Activated CD4-positive, alpha-beta T cell treated with anti-CD3 and anti-CD28 coated beads, Interleukin-2, amount 10 ng/mL, durations not matched to agents 7 days and 5 days (primary cell): ENCODE data around the gene CHRM3. TPM values are rescaled to one million over a fixed set of nuclear protein-coding genes. Genes with fewer than 3 reads are reported as not detected.
"Not testable (repeated sequence)": the region's sequence is repeated elsewhere in the genome, so short reads cannot be mapped to it uniquely, and the experiment has no call there.

Experiments used
- CTCF ChIA-PET: fragments of 350-600 bp; sonication (Branson Sonifier 250); formaldehyde crosslinking; loops from one replicate; lab custom pipeline; 2021; ENCODE audit warnings: antibody characterized with exemption; lab: Charles Lee
- POLR2A ChIA-PET: fragments of 350-600 bp; sonication (Branson Sonifier 250); formaldehyde crosslinking; loops from one replicate; lab custom pipeline; 2021; ENCODE audit warnings: antibody characterized with exemption; lab: Charles Lee
- DNase-seq: peaks from one replicate; pipeline ENCODE4 v3.0.0-alpha.2; 2020
- H3K27ac Mint-ChIP-seq: one replicate; pipeline ENCODE4 v1.8.0; 2021; ENCODE audit warnings: mild to moderate bottlenecking, moderate library complexity, mixed read lengths
- H3K27me3 Mint-ChIP-seq: one replicate; pipeline ENCODE4 v1.8.0; 2021; ENCODE audit warnings: mixed read lengths
- H3K36me3 Mint-ChIP-seq: one replicate; pipeline ENCODE4 v1.8.0; 2021; ENCODE audit warnings: low read depth, mixed read lengths
- H3K4me1 Mint-ChIP-seq: one replicate; pipeline ENCODE4 v1.8.0; 2021; ENCODE audit warnings: mixed read lengths
- H3K4me3 Mint-ChIP-seq: one replicate; pipeline ENCODE4 v1.8.0; 2021; ENCODE audit warnings: mild to moderate bottlenecking, moderate library complexity, mixed read lengths
- H3K9me3 Mint-ChIP-seq: one replicate; pipeline ENCODE4 v1.8.0; 2021; ENCODE audit warnings: mixed read lengths
- total RNA-seq, 2 experiments: library from RNA; stranded (reverse); gene quantifications; one replicate each; pipeline ENCODE4 v1.2.3, GENCODE V29; 2021

Gene CHRM3
- total RNA-seq, 2 experiments from 2014 or later: 0.05 to 0.27 TPM

GRCh38 chr1:239370869-239371268, 15.5 kb upstream of the CHRM3 start:
- not testable (repeated sequence) for H3K27ac Mint-ChIP-seq, DNase-seq, H3K36me3 Mint-ChIP-seq, H3K27me3 Mint-ChIP-seq, H3K9me3 Mint-ChIP-seq, H3K4me1 Mint-ChIP-seq, H3K4me3 Mint-ChIP-seq
- ChIA-PET CTCF (interaction anchor here (1.3 kb wide), 1 partner anchor 28 kb away, joined by 3 read pairs; no protein-coding TSS in a partner anchor), POLR2A (interaction anchor here (0.6 kb wide), 1 partner anchor 541 kb away, joined by 3 read pairs; no protein-coding TSS in a partner anchor)

DNA sequence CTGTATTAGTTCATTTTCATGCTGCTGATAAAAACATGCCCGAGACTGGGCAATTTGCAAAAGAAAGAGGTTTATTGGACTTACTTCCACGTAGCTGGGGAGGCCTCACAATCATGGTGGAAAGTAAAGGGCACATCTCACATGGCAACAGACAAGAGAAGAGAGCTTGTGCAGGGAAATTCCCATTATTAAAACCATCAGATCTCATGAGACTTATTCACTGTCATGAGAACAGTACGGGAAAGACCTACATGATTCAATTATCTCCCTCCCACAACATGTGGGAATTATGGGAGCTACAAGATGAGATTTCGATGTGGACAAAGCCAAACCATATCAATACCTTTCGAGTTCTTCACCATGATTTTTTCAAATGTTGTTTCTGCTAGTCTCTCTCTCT, 3.7 kb upstream of the CHRM3 start:
- peaks cover 50% of the 10 kb centered on the region for H3K27me3 Mint-ChIP-seq
- H3K4me3 Mint-ChIP-seq: no peak overlapping the region
- H3K27ac Mint-ChIP-seq: no peak overlapping the region
- no peak for DNase-seq
- H3K4me1 Mint-ChIP-seq: peaks cover 19% of the 10 kb centered on the region
- CTCF ChIA-PET: interaction anchor here (0.6 kb wide), 1 partner anchor 29 kb away, joined by 3 read pairs; no protein-coding TSS in a partner anchor
- no peaks in the 10 kb centered on the region for H3K36me3 Mint-ChIP-seq
- H3K9me3 Mint-ChIP-seq: no peaks in the 10 kb centered on the region
- POLR2A ChIA-PET: no interaction called here

DNA sequence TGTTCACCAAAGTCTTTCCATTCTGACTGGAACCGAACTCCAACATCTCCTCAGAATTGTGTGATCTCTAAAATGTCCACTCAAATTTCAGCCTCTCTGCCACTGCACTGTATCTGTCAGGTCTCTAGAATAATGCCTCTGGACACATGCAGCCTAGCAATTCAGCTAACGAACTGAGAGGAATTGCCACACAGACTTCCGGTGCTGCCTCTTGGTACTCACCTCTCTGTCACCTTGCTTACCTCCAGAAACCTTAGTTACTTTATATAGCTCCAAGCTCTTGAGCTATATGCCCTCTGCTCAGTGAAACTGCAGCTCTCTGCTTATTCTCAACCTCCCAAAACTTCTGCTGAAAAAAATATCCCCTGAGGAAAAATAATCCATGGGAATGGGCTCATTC, 2.7 kb upstream of the CHRM3 start:
- Mint-ChIP-seq H3K27ac (no peak overlapping the region), H3K27me3 (peaks cover 60% of the 10 kb centered on the region), H3K4me3 (no peak overlapping the region), H3K4me1 (peaks cover 25% of the 10 kb centered on the region), H3K9me3 (no peaks in the 10 kb centered on the region), H3K36me3 (no peaks in the 10 kb centered on the region)
- DNase-seq: no peak
- ChIA-PET POLR2A (no interaction called here), CTCF (interaction anchor here (0.8 kb wide), 1 partner anchor 551 kb away, joined by 3 read pairs; no protein-coding TSS in a partner anchor)

- H3K36me3 Mint-ChIP-seq: no peaks in the 10 kb centered on the region
These were observed 1.2 kb downstream of the CHRM3 start for GRCh38 chr1:239387304-239388158.

DNA sequence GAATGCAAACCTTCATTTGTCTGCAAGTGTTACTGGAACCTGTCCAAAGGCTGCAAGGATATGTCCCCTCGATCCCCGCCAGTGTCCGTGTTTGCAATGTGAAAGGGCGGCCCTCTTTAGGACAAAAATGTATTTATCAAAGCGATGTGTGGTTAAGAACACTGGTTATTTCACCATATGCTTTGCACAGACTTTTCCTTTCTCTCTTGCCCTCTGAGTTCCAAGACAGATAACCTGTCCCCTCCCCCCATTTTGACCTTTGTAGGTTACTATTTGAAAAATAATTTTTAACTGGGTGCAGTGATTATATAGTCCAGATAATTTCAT, 1.8 kb downstream of the CHRM3 start:
- no peak for DNase-seq
- Mint-ChIP-seq H3K9me3 (peaks cover 3% of the 10 kb centered on the region), H3K4me3 (peak overlapping the region; percentile 69), H3K27ac (no peak overlapping the region), H3K36me3 (no peaks in the 10 kb centered on the region), H3K27me3 (peaks cover 67% of the 10 kb centered on the region), H3K4me1 (peaks cover 29% of the 10 kb centered on the region)
- POLR2A ChIA-PET: no interaction called here
- CTCF ChIA-PET: no interaction called here

More at GRCh38 chr1:239387304-239388158, 1.2 kb downstream of the CHRM3 start:
- H3K27ac Mint-ChIP-seq: peak overlapping the region; percentile 62
- ChIA-PET CTCF (no interaction called here), POLR2A (no interaction called here)
- no peak for DNase-seq
- H3K4me1 Mint-ChIP-seq: peaks cover 29% of the 10 kb centered on the region
- H3K27me3 Mint-ChIP-seq: peaks cover 72% of the 10 kb centered on the region
- peaks cover 3% of the 10 kb centered on the region for H3K9me3 Mint-ChIP-seq
- H3K4me3 Mint-ChIP-seq: peak overlapping the region; percentile 69

DNA sequence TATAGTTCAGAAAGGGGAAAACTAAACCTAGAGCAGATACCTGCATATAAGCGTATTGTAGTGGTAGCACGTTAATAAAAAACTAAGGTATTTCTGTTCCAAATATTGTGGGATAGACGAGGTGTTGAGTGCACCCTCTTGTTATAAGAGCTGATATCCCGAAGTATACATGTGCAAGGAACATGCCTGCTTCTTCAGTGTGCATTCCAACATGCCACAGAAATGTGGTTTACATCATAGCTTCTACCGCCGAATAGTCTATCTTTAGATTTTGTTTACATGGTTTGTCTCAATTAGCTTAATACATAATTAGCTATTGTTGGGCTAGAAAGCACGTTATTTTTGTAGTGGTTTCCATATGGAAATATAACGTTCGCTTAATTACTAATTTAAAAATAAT, 2.2 kb downstream of the CHRM3 start:
- DNase-seq: no peak
- Mint-ChIP-seq H3K4me3 (no peak overlapping the region), H3K27me3 (peaks cover 66% of the 10 kb centered on the region), H3K27ac (no peak overlapping the region), H3K9me3 (peaks cover 3% of the 10 kb centered on the region), H3K36me3 (no peaks in the 10 kb centered on the region), H3K4me1 (peaks cover 29% of the 10 kb centered on the region)
- CTCF ChIA-PET: no interaction called here
- POLR2A ChIA-PET: no interaction called here

- H3K4me3 Mint-ChIP-seq: no peak overlapping the region
- ChIA-PET POLR2A (no interaction called here), CTCF (no interaction called here)
- peaks cover 3% of the 10 kb centered on the region for H3K9me3 Mint-ChIP-seq
- no peaks in the 10 kb centered on the region for H3K36me3 Mint-ChIP-seq
- no peak overlapping the region for H3K27ac Mint-ChIP-seq
- H3K4me1 Mint-ChIP-seq: peaks cover 29% of the 10 kb centered on the region
- no peak for DNase-seq
- H3K27me3 Mint-ChIP-seq: peaks cover 57% of the 10 kb centered on the region
These were observed 3.3 kb downstream of the CHRM3 start for GRCh38 chr1:239389703-239390102.

DNA sequence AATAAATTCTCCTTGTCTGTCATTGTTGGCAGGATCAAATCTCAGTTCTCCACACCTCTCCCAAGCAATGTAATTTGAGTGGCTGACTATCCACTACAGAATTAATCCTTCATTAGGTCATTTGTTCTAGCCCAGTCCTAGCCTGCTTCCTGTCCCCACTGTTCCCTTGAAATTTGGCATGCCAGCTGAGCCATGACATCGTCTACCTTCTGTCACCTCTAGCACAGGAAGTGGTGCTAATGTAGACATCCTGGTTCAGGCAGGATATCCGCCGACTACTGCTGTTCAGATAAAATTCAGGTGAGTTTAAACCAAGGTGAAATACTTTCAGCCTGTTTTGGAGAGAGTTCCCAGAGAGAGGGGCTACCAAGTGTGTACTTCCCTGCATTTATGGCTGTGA, 5.9 kb downstream of the CHRM3 start:
- CTCF ChIA-PET: no interaction called here
- H3K27ac Mint-ChIP-seq: no peak overlapping the region
- peaks cover 50% of the 10 kb centered on the region for H3K27me3 Mint-ChIP-seq
- peaks cover 3% of the 10 kb centered on the region for H3K9me3 Mint-ChIP-seq
- H3K36me3 Mint-ChIP-seq: no peaks in the 10 kb centered on the region
- POLR2A ChIA-PET: no interaction called here
- no peak overlapping the region for H3K4me3 Mint-ChIP-seq
- DNase-seq: no peak
- H3K4me1 Mint-ChIP-seq: peaks cover 14% of the 10 kb centered on the region

DNA sequence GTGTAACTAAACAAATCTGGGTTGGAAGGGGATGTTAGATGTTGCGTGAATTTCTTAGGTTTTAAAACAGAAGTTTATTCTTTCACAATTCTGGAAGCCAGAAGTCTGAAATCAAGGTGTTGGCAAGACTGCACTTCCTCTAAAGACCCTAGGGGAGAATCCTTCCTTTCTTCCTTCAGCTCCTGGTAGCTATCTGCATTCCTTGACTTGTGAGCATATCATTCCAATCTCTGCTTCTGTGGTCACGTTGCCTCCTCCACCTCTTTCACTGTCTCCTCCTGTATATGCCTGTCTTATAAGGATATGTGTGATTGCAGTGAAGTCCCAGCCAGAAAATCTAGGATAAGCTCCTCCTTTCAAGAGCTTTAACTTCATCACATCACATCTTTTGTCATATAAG, 7.7 kb downstream of the CHRM3 start:
- Mint-ChIP-seq H3K27ac (no peak overlapping the region), H3K27me3 (peaks cover 32% of the 10 kb centered on the region), H3K9me3 (peaks cover 3% of the 10 kb centered on the region), H3K4me3 (no peak overlapping the region), H3K36me3 (no peaks in the 10 kb centered on the region), H3K4me1 (peaks cover 5% of the 10 kb centered on the region)
- ChIA-PET CTCF (no interaction called here), POLR2A (no interaction called here)
- no peak for DNase-seq

DNA sequence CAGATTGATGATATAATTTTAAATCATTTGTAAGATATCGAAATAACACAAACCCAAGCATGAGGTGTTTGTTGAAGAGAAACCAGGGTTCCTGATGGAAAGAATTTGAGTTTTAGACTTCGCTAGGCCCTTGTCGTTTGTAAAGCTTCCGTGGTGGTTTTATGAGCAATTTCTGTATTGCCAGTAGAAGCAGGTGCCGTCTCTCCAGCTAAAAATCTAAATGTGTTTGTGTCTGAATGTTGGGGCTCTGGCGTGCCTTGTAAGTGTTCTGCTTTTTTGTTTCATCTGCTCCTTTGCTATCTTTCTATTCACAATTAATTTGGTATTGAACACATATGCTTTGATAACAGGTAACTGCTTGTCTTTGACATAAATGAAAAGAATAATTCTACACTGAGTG, 27.5 kb downstream of the CHRM3 start:
- Mint-ChIP-seq H3K9me3 (no peaks in the 10 kb centered on the region), H3K27ac (no peak overlapping the region), H3K27me3 (no peaks in the 10 kb centered on the region), H3K4me1 (no peaks in the 10 kb centered on the region), H3K4me3 (no peak overlapping the region), H3K36me3 (peaks cover 2% of the 10 kb centered on the region)
- ChIA-PET POLR2A (no interaction called here), CTCF (no interaction called here)
- no peak for DNase-seq

DNA sequence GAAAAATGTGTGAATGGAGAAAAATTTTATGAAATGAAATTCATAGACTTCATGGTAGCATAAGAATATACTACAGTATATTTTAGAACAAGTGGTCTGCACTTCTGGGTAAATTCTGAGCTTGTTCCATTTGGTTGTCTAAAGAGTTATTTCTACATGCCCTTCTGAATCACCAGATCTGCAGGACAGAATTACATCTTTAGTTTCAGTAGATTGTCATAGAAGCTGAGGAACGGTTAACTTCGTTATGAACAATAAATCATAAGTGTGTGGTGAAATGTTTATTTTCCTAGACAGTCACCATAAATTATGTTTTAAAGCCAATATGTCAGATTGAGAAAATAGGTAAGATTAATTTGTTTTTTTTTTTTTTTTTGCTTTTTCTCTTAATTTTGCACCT, 30.9 kb downstream of the CHRM3 start:
- DNase-seq: no peak
- CTCF ChIA-PET: no interaction called here
- Mint-ChIP-seq H3K4me3 (no peak overlapping the region), H3K27me3 (no peaks in the 10 kb centered on the region), H3K27ac (no peak overlapping the region), H3K9me3 (no peaks in the 10 kb centered on the region), H3K36me3 (peaks cover 1% of the 10 kb centered on the region), H3K4me1 (no peaks in the 10 kb centered on the region)
- POLR2A ChIA-PET: no interaction called here

DNA sequence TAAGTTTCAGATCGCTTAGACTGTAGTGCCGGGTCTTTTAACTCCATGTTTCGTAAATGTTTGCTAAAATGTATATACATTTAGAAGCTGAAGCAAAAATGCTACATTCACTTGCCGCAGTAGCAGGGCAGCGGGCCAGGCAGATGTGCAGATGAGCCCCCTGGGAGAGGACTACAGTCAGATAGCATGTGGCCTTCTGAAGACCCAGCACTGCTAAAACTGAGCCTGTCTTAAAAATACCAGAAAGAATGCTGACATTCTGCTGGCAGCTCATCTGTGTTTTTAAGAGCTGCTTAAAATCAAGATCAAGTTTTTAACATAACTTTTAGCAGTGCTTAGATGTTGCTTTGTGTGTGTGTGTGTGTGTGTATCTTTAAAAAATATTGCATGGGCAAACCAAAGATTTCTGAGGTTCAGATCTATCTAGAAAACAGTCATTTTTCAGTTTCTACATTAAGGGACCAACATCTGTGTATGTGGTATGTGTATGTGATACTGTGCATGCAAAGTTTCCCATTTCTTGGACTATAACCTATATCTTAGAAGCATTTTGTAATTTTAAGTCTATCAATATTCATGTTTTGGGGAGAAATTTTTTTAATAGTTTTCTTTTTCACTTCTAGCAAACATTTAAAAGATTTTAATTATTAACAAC, 31.7 kb downstream of the CHRM3 start:
- Mint-ChIP-seq H3K27ac (no peak overlapping the region), H3K36me3 (no peaks in the 10 kb centered on the region), H3K9me3 (no peaks in the 10 kb centered on the region), H3K4me3 (no peak overlapping the region), H3K27me3 (no peaks in the 10 kb centered on the region), H3K4me1 (no peaks in the 10 kb centered on the region)
- no peak for DNase-seq
- CTCF ChIA-PET: interaction anchor here (0.5 kb wide), 1 partner anchor 1678 kb away, joined by 3 read pairs; no protein-coding TSS in a partner anchor
- POLR2A ChIA-PET: interaction anchor here (0.6 kb wide), 1 partner anchor 318 kb away, joined by 3 read pairs; no protein-coding TSS in a partner anchor

- Mint-ChIP-seq H3K27me3 (no peaks in the 10 kb centered on the region), H3K36me3 (no peaks in the 10 kb centered on the region), H3K27ac (no peak overlapping the region), H3K4me3 (no peak overlapping the region), H3K9me3 (no peaks in the 10 kb centered on the region), H3K4me1 (no peaks in the 10 kb centered on the region)
- POLR2A ChIA-PET: no interaction called here
- CTCF ChIA-PET: interaction anchor here (0.5 kb wide), 1 partner anchor 1678 kb away, joined by 3 read pairs; no protein-coding TSS in a partner anchor
- no peak for DNase-seq
These were observed 32.3 kb downstream of the CHRM3 start for GRCh38 chr1:239418681-239419080.
